Lung (tissue), 12 donors: ENCODE data around the gene GRID1. TPM values are rescaled to one million over a fixed set of nuclear protein-coding genes. Genes with fewer than 3 reads are reported as not detected.
A peak's percentile ranks its signal among the peaks of the same experiment; 100 is the strongest.

Source experiments
- ATAC-seq: fragments of 200-7000 bp; cut with Tn5 transposase; one replicate; pipeline ENCODE4 v1.9.1; 2020; ENCODE audit warnings: moderate number of reproducible peaks; ENCODE audit not compliant: insufficient read depth, low FRiP score
- DNase-seq, 3 donors: peaks; one replicate each; pipeline ENCODE4 v3.0.0-alpha.2; 2013 to 2017
- H3K27ac ChIP-seq, 2 donors: one replicate each; pipeline ENCODE4 v1.5.1; 2013; ENCODE audit warnings: mild to moderate bottlenecking in 2 of 2, moderate library complexity in 2 of 2, control low read depth in 1 of 2, inconsistent platforms in 1 of 2, low read depth in 1 of 2, low read length in 1 of 2
- H3K27me3 ChIP-seq, 3 donors: one replicate each; pipeline ENCODE4 v1.5.1; 2013; ENCODE audit warnings: low read length in 2 of 3; ENCODE audit not compliant: control insufficient read depth in 3 of 3, insufficient read depth in 3 of 3
- H3K36me3 ChIP-seq, 4 donors: one replicate each; pipeline ENCODE4 v1.5.1; 2013; ENCODE audit warnings: low read length in 4 of 4, mild to moderate bottlenecking in 1 of 4, moderate library complexity in 1 of 4; ENCODE audit not compliant: control insufficient read depth in 4 of 4, insufficient read depth in 4 of 4
- H3K4me1 ChIP-seq, 5 donors: one replicate each; pipeline ENCODE4 v1.5.1; 2013; ENCODE audit warnings: low read length in 5 of 5, mild to moderate bottlenecking in 2 of 5, moderate library complexity in 1 of 5; ENCODE audit not compliant: control insufficient read depth in 5 of 5, insufficient read depth in 5 of 5
- H3K4me3 ChIP-seq: one replicate; pipeline ENCODE4 v1.5.1; 2013; ENCODE audit warnings: mild to moderate bottlenecking, control low read depth, moderate library complexity
- H3K9ac ChIP-seq, 2 donors: one replicate each; pipeline ENCODE4 v1.5.1; 2013; ENCODE audit warnings: low read length in 2 of 2, control low read depth in 1 of 2; ENCODE audit not compliant: insufficient read depth in 1 of 2
- H3K9me3 ChIP-seq, 4 donors: one replicate each; pipeline ENCODE4 v1.5.1; 2013; ENCODE audit warnings: low read length in 3 of 4, mild to moderate bottlenecking in 1 of 4, moderate library complexity in 1 of 4; ENCODE audit not compliant: control insufficient read depth in 4 of 4, insufficient read depth in 3 of 4
- WGBS, 2 donors: extraction: QIAGEN DNeasy Blood & Tissue Kit; methylation state at CpG; one replicate each; pipeline ENCODE4 v1.1.7; 2013; 5-methylcytosine and 5-hydroxymethylcytosine counted together
- polyA plus RNA-seq, 2 donors: library from polyadenylated mRNA; stranded (reverse); fragments of 200-250 nt; gene quantifications; one replicate each; pipeline ENCODE4 v1.2.1, GENCODE V29; 2013
- total RNA-seq, 2 donors: library from RNA; depleted of rRNA in 1 of 2; stranded (reverse); fragments of >200 nt in 1 of 2; gene quantifications; one replicate each; pipeline ENCODE4 v1.2.1, GENCODE V29; 2014 to 2021
- TF ChIP-seq, protein P1 (sequence below): IDR thresholded peaks from 2 replicates; pipeline ENCODE4 v1.5.1; 2012; ENCODE audit warnings: mild to moderate bottlenecking; ENCODE audit errors: control extremely low read depth, extremely low read depth
- donor health status: control.
- donor health status: control.
- donor health status: Bipolar disorder and iron deficiency.
- donor health status: healthy.
- donor health status: DM: yes; HTN: yes; CAD: no.

Gene GRID1
- total and polyA plus RNA-seq, 4 donors: 1.1 to 3.6 (median 2.2) TPM

DNA sequence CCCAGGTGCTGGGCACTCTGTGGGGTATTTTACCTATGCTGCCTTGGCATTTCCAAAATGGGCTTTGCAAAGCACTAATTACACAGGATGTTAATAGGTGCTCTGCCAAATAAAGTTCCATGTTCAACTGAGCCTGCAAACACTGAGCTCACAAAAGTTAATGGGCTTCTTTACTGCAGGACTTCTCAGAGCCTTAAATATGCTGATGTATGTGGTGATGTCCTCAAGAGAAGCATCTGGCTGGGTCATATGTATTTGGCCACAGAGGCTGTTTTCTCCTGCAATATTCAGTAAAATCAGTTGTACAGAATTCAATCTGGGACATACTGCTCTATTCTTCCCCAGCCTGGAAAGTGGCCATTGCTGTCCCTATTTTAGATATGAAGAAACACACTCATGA is 31.3 kb downstream of the GRID1 start:
- H3K27me3 ChIP-seq: no peaks in the 10 kb centered on the region
- no peak overlapping the region for H3K9ac ChIP-seq
- H3K36me3 ChIP-seq: no peaks in the 10 kb centered on the region
- no peak overlapping the region for H3K27ac ChIP-seq
- H3K4me3 ChIP-seq: no peak overlapping the region
- H3K4me1 ChIP-seq: no peaks in the 10 kb centered on the region
- H3K9me3 ChIP-seq: peaks cover 0 to 3% (median 0%) of the 10 kb centered on the region in 4 donors
- TF ChIP-seq, protein P1, sequence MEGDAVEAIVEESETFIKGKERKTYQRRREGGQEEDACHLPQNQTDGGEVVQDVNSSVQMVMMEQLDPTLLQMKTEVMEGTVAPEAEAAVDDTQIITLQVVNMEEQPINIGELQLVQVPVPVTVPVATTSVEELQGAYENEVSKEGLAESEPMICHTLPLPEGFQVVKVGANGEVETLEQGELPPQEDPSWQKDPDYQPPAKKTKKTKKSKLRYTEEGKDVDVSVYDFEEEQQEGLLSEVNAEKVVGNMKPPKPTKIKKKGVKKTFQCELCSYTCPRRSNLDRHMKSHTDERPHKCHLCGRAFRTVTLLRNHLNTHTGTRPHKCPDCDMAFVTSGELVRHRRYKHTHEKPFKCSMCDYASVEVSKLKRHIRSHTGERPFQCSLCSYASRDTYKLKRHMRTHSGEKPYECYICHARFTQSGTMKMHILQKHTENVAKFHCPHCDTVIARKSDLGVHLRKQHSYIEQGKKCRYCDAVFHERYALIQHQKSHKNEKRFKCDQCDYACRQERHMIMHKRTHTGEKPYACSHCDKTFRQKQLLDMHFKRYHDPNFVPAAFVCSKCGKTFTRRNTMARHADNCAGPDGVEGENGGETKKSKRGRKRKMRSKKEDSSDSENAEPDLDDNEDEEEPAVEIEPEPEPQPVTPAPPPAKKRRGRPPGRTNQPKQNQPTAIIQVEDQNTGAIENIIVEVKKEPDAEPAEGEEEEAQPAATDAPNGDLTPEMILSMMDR: no peak
- DNase-seq: no peak
- no peak for ATAC-seq

GRCh38 chr10:86334488-86335085 is 32.0 kb downstream of the GRID1 start:
- Histone ChIP-seq H3K9me3 (peaks cover 0 to 3% (median 0%) of the 10 kb centered on the region in 4 donors), H3K9ac (no peak overlapping the region), H3K27ac (no peak overlapping the region), H3K4me1 (no peaks in the 10 kb centered on the region), H3K36me3 (no peaks in the 10 kb centered on the region), H3K27me3 (no peaks in the 10 kb centered on the region), H3K4me3 (no peak overlapping the region)
- 58 to 62% methylated on average over 4 of the region's 4 CpGs for whole genome bisulfite sequencing, 2 donors
- TF ChIP-seq, protein P1: no peak
- DNase-seq (peak in 1 of 3 donors; percentile 16), ATAC-seq (no peak)

DNA sequence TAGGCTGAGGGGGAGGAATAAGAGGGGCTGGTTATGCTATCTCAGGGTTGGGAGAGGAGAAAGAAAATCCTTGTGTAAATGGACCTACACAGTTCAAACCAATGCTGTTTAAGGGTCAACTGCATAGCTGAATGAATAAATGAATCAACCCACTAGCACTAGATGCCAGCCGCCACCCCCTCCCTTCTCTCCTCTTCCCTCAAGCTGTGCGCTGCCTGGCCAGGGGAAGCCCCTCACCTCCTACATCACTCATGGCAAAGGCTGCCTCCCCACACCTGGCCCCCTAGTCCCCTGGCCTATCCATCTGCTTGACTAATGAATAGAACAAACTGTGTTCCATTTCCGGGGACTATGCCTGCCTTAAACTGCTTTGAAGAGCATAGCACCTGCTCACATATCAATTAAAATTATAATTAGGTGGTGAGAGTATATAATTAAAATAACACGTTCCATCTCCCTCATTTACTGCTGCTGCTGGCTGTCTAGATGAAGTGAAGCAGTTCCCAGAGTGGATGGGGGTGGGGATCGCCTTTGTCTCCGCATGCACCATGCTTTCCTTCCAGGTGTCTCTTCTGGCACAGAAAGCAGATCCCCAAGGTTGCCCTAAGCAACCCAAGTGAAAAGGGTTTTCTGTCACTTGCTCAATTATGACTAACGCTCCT is 32.6 kb downstream of the GRID1 start:
- Histone ChIP-seq H3K9me3 (peaks cover 0 to 3% (median 0%) of the 10 kb centered on the region in 4 donors), H3K9ac (no peak overlapping the region), H3K36me3 (no peaks in the 10 kb centered on the region), H3K27ac (no peak overlapping the region), H3K4me1 (no peaks in the 10 kb centered on the region), H3K27me3 (no peaks in the 10 kb centered on the region), H3K4me3 (no peak overlapping the region)
- ATAC-seq (no peak), DNase-seq (no peak)
- TF ChIP-seq, protein P1: no peak
- WGBS, 2 donors: 86 to 88% methylated on average over 7 of the region's 7 CpGs
